Omental fat pad (tissue), 4 donors: ENCODE measurements around the gene MTAP. TPM values are rescaled to one million over a fixed set of nuclear protein-coding genes. Genes with fewer than 3 reads are reported as not detected.

ENCODE experiments used
- ATAC-seq: fragments of 150-250 bp; one replicate; pipeline ENCODE4 v1.9.1; 2016; ENCODE audit warnings: mild to moderate bottlenecking, moderate library complexity; ENCODE audit not compliant: low FRiP score
- DNase-seq: peaks from one replicate; pipeline ENCODE4 v3.0.0-alpha.2; 2019; ENCODE audit warnings: low spot score
- CTCF ChIP-seq, 3 donors: fragments of 450-650 bp; IDR thresholded peaks; one replicate each; pipeline ENCODE4 v1.5.1; 2016 to 2017; ENCODE audit warnings: antibody characterized with exemption in 3 of 3, mild to moderate bottlenecking in 3 of 3, moderate library complexity in 2 of 3
- total RNA-seq, 4 donors: library from RNA; depleted of rRNA; stranded (reverse); fragments of >200 nt; gene quantifications; one replicate each; pipeline ENCODE4 v1.1.0, GENCODE V29; 2016

MTAP gene
- total RNA-seq, 4 donors from 2014 or later = 22.2 to 27.0 (median 25.4) TPM

DNA sequence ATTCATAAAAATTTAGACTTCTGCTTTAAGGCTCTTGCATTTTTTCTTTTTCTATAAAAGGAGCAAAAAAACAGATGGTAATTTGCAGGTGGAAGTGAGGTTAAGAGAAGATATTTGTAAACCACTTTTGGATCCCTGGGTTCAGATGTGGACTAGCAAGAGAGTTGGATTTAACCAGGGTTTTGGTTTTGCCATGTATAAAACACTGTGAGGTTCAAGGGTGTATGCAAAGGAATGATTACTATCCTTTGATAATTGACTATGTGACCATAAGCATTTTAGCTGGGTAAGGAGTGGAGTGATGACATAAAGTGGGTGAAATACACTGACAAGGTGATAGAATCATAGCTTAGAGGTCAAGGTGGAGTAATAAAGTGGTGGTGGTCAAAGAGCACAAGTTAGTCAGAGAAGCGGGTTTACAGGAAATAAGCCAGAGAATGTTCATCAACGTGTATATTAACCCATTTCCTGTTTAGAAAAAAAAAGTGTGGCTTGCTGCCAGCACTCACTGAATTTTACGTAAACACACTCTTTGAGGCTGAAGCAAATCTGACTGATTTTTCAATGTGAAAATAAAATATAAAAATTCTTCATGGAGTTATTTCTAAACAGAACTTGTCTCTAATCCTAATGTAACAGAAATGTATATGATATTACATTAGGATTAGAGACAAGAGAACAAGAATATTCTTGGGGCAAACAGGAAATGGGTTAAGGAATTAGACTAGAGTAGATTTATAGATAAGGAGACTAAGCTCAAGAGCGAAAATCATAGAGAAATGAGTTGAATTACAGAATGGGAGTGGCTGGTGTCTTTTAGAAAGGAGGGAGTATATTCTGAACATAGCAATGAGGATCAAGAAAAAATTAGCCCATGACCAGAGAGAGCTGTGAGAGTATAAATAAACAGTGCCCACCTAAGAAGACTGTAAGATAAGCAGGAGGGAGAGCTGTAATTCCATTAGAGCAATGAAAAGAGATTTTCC lies 117.2 kb downstream of the MTAP start:
- DNase-seq = no peak
- ATAC-seq = no peak
- no peak for TF ChIP-seq CTCF (IDR thresholded peaks at IDR 0.05)

DNA sequence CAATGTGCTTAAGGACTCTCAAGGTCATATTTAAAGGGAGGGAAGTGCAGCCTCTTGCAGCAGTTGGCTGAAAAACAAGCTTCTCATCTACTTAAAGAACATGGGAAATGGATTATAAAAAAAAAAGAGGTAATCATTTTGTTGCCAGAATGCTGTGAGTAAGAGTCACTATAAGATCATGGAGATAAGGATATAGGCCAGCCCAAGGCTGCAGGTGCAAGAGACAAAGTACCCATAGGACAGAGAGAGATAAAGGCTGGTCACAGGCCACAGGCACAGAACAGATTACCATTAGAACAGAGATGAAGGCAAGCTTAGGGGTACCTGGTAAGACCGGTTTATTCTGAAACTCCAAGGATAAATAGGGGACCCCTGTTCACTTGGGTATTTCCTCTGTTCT lies 121.3 kb downstream of the MTAP start:
- ATAC-seq = no peak
- TF ChIP-seq CTCF (IDR thresholded peaks at IDR 0.05) = no peak

DNA sequence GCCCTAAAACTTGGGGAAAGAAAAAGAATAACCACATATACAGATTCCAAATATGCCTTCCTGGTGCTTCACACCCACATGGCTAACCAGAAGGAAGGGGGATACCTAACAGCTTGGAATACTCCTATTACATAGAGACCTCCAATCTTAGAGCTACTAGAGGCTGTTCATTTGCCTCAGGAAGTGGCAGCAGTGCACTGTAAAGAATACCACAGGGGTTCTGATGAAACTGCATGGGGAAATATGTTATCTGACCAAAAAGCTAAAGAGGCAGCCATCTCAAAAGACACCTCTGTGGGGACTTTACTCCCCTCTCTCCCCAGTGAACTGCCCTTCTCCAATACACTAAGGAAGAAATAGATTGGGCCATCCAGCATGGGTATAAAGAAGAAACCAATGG lies 125.3 kb downstream of the MTAP start:
- no peak for TF ChIP-seq CTCF (IDR thresholded peaks at IDR 0.05)
- no peak for DNase-seq
- no peak for ATAC-seq

More for the DNA sequence above, 121.3 kb downstream of the MTAP start:
- no peak for DNase-seq

- no peak for DNase-seq
- TF ChIP-seq CTCF (IDR thresholded peaks at IDR 0.05) = no peak
- ATAC-seq = no peak
Observed at GRCh38 chr9:21931428-21931827, 129.0 kb downstream of the MTAP start.

DNA sequence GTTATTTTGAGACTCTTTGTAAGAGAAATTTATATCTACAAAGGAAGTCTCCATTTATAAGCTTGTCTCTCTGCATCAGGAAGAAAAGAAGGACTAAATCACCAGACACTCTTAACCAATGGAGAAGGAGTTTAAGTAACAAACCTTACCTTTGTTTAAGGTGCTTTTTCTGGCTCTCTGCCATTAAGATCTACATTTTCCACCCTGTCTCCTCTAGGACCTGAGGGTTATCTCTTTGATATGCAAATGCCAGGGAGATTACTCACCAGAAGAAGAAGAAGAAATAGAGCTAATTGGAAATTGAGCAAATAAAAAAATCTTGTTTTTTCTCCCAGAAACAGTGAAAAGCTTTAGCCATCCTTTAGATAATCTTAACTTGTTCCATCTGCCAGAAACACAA lies 130.8 kb downstream of the MTAP start:
- ATAC-seq (no peak), DNase-seq (no peak)

DNA sequence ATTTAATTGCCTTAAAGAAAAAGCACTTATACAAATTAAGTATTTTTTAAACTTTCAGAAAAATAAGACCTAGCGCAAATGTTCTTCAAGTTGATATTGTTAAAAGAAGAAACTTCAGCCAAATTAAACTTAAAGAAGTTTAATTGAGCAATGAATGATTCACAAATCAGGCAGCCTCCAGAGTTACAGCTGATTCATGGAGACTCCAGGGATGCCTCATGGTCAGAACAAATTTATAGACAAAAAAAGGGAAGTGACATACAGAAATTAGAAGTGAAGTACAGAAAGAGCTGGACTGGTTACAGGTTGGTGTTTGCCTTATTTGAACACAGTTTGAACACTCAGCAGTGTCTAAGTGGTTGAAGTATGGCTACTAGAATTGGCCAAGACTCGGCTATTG lies 131.4 kb downstream of the MTAP start:
- no peak for ATAC-seq
- DNase-seq = no peak
- TF ChIP-seq CTCF (IDR thresholded peaks at IDR 0.05) = no peak

More for the DNA sequence above, 130.8 kb downstream of the MTAP start:
- no peak for TF ChIP-seq CTCF (IDR thresholded peaks at IDR 0.05)

- DNase-seq = no peak
- no peak for ATAC-seq
- TF ChIP-seq CTCF (IDR thresholded peaks at IDR 0.05) = no peak
Observed at GRCh38 chr9:21935631-21936030, 133.2 kb downstream of the MTAP start.
